H1 (cell line): ENCODE measurements around the gene OR52N5. TPM values are rescaled to one million over a fixed set of nuclear protein-coding genes. Genes with fewer than 3 reads are reported as not detected.
A peak's percentile ranks its signal among the peaks of the same experiment; 100 is the strongest.

Experiments
- CTCF ChIA-PET: fragments of 300-600 bp; sonication (Branson Sonifier 250); formaldehyde crosslinking; loops from one replicate; lab custom pipeline; 2021; ENCODE audit not compliant: partially characterized antibody; lab: Charles Lee
- POLR2A ChIA-PET: fragments of 300-600 bp; sonication (Branson Sonifier 250); formaldehyde crosslinking; loops from one replicate; lab custom pipeline; 2021; ENCODE audit warnings: inconsistent platforms; ENCODE audit not compliant: partially characterized antibody; lab: Charles Lee
- DNase-seq, 2 experiments: peaks; one replicate each; pipeline versions ENCODE4 v3.0.0 to v3.0.0-alpha.2; 2010 to 2022; ENCODE audit warnings: low spot score in 2 of 2, low read depth in 1 of 2, mixed read lengths in 1 of 2
- FAIRE-seq: peaks from 2 replicates; lab custom pipeline; 2011; peaks lifted over from hg19 to GRCh38; lab: Jason Lieb, UNC
- H2AFZ ChIP-seq: 2 replicates; pipeline ENCODE4 v1.8.1; 2012; ENCODE audit warnings: low read length, inconsistent platforms
- H2AK5ac ChIP-seq: 2 replicates; pipeline ENCODE4 v1.6.1; 2013; ENCODE audit warnings: low read depth, low read length
- H2BK120ac ChIP-seq: replicated peaks from 2 replicates; pipeline ENCODE3; 2013; ENCODE audit warnings: low read depth, low read length, inconsistent platforms
- H2BK12ac ChIP-seq: 2 replicates; pipeline ENCODE4 v1.6.1; 2013; ENCODE audit warnings: low read depth, low read length
- H2BK15ac ChIP-seq: 2 replicates; pipeline ENCODE4 v1.6.1; 2013; ENCODE audit warnings: low read length
- H2BK20ac ChIP-seq: 2 replicates; pipeline ENCODE4 v1.6.1; 2013; ENCODE audit warnings: low read length
- H2BK5ac ChIP-seq: 2 replicates; pipeline ENCODE4 v1.6.1; 2013; ENCODE audit warnings: low read depth, low read length
- H3K14ac ChIP-seq: 2 replicates; pipeline ENCODE4 v1.6.1; 2013; ENCODE audit warnings: inconsistent platforms; ENCODE audit not compliant: insufficient read length
- H3K18ac ChIP-seq: 2 replicates; pipeline ENCODE4 v1.6.1; 2013; ENCODE audit warnings: low read length; ENCODE audit errors: extremely low read depth
- H3K23ac ChIP-seq: 2 replicates; pipeline ENCODE4 v1.6.1; 2013; ENCODE audit warnings: inconsistent platforms; ENCODE audit not compliant: insufficient read length
- H3K23me2 ChIP-seq: 2 replicates; pipeline ENCODE4 v1.6.1; 2013; ENCODE audit warnings: low read depth, low read length
- H3K27ac ChIP-seq: 2 replicates; pipeline ENCODE4 v1.6.1; 2011; ENCODE audit warnings: low read depth, low read length, inconsistent platforms
- H3K27me3 ChIP-seq, 4 experiments: replicated peaks in 1 of 4; 1 replicate in 1 of 4; 2 replicates in 3 of 4; pipeline versions ENCODE4 v1.6.1 to v1.8.1; 2011 to 2013; ENCODE audit warnings: low read length in 3 of 4, mild to moderate bottlenecking in 3 of 4, inconsistent platforms in 2 of 4, mixed read lengths in 2 of 4, moderate library complexity in 1 of 4; ENCODE audit not compliant: control insufficient read depth in 3 of 4, insufficient read depth in 3 of 4; ENCODE audit errors: extremely low read depth in 1 of 4
- H3K36me3 ChIP-seq, 4 experiments: 2 replicates each; pipeline versions ENCODE4 v1.6.1 to v1.8.1; 2011 to 2013; ENCODE audit warnings: mild to moderate bottlenecking in 4 of 4, low read length in 3 of 4, moderate library complexity in 2 of 4, control low read depth in 1 of 4, inconsistent platforms in 1 of 4; ENCODE audit not compliant: insufficient read depth in 4 of 4, control insufficient read depth in 2 of 4
- H3K4ac ChIP-seq: replicated peaks from 2 replicates; pipeline ENCODE3; 2013; ENCODE audit warnings: low read length, low read depth, mixed read lengths, inconsistent platforms; ENCODE audit not compliant: insufficient read length
- H3K4me1 ChIP-seq, 4 experiments: replicated peaks in 1 of 4; 1 replicate in 1 of 4; 2 replicates in 3 of 4; pipeline versions ENCODE4 v1.6.1 to v1.8.1; 2011 to 2013; ENCODE audit warnings: low read length in 3 of 4, inconsistent platforms in 2 of 4, mixed read lengths in 1 of 4; ENCODE audit not compliant: insufficient read depth in 4 of 4, control insufficient read depth in 3 of 4
- H3K4me2 ChIP-seq, 2 experiments: 2 replicates each; pipeline versions ENCODE4 v1.6.1 to v1.8.1; 2011 to 2013; ENCODE audit warnings: low read depth in 2 of 2, low read length in 2 of 2, control low read depth in 1 of 2, inconsistent platforms in 1 of 2, mild to moderate bottlenecking in 1 of 2; ENCODE audit not compliant: insufficient read depth in 1 of 2
- H3K4me3 ChIP-seq, 4 experiments: fragments of 200-600, 300-600 bp in 1 of 4; sonication (generic), shearing (Covaris generic), sonication (Bioruptor Twin) in 1 of 4; 2 replicates each; pipeline versions ENCODE4 v1.5.1 to v1.8.1; 2011 to 2016; ENCODE audit warnings: low read length in 4 of 4, low read depth in 3 of 4, control low read depth in 2 of 4, inconsistent platforms in 2 of 4, mild to moderate bottlenecking in 2 of 4, mixed read lengths in 1 of 4, moderate library complexity in 1 of 4; ENCODE audit not compliant: insufficient read depth in 2 of 4; ENCODE audit errors: extremely low read depth in 1 of 4
- H3K56ac ChIP-seq: replicated peaks from 2 replicates; pipeline ENCODE3; 2013; ENCODE audit warnings: low read depth, mild to moderate bottlenecking, mixed read lengths, low read length, inconsistent platforms; ENCODE audit not compliant: insufficient read length
- H3K79me1 ChIP-seq: 2 replicates; pipeline ENCODE4 v1.6.1; 2013; ENCODE audit warnings: low read depth, low read length, control low read depth
- H3K79me2 ChIP-seq, 2 experiments: 2 replicates each; pipeline versions ENCODE4 v1.6.1 to v1.8.1; 2012 to 2013; ENCODE audit warnings: low read length in 2 of 2, mild to moderate bottlenecking in 2 of 2, inconsistent platforms in 1 of 2; ENCODE audit not compliant: insufficient read depth in 2 of 2, control insufficient read depth in 1 of 2
- H3K9ac ChIP-seq, 4 experiments: replicated peaks in 1 of 4; 1 replicate in 1 of 4; 2 replicates in 3 of 4; pipeline versions ENCODE4 v1.6.1 to v1.8.1; 2011 to 2013; ENCODE audit warnings: low read depth in 3 of 4, low read length in 3 of 4, control low read depth in 2 of 4, mild to moderate bottlenecking in 2 of 4, moderate library complexity in 2 of 4, inconsistent platforms in 1 of 4; ENCODE audit errors: extremely low read depth in 1 of 4
- H3K9me3 ChIP-seq, 2 experiments: 2 replicates each; pipeline versions ENCODE4 v1.6.1 to v1.8.1; 2012 to 2013; ENCODE audit warnings: mild to moderate bottlenecking in 2 of 2, moderate library complexity in 2 of 2, control low read depth in 1 of 2, inconsistent platforms in 1 of 2, low read depth in 1 of 2, low read length in 1 of 2, mixed read lengths in 1 of 2; ENCODE audit not compliant: insufficient read depth in 2 of 2
- H4K20me1 ChIP-seq, 2 experiments: replicated peaks in 1 of 2; 2 replicates each; pipeline versions ENCODE3 to v1.8.1; 2011 to 2013; ENCODE audit warnings: inconsistent platforms in 2 of 2, low read length in 2 of 2, mild to moderate bottlenecking in 1 of 2; ENCODE audit not compliant: insufficient read depth in 2 of 2, control insufficient read depth in 1 of 2
- H4K5ac ChIP-seq: 2 replicates; pipeline ENCODE4 v1.6.1; 2013; ENCODE audit warnings: low read length, low read depth, mixed read lengths, inconsistent platforms; ENCODE audit not compliant: insufficient read length
- H4K8ac ChIP-seq: 2 replicates; pipeline ENCODE4 v1.8.0; 2013; ENCODE audit warnings: mild to moderate bottlenecking, moderate library complexity, low read length, inconsistent platforms; ENCODE audit not compliant: insufficient read depth; ENCODE audit errors: extremely low read depth
- H4K91ac ChIP-seq: replicated peaks from 2 replicates; pipeline ENCODE3; 2013; ENCODE audit warnings: low read length, mixed read lengths, inconsistent platforms; ENCODE audit not compliant: insufficient read length
- CHD2 ChIP-seq: IDR thresholded peaks from 2 replicates; pipeline ENCODE4 v1.6.1; 2012; ENCODE audit warnings: low read length, improper control_type of control experiment
- EZH2 ChIP-seq: fragments of 200-600 bp; sonication (generic); IDR thresholded peaks from 2 replicates; pipeline ENCODE4 v1.7.1; 2012; ENCODE audit warnings: low read depth, mild to moderate bottlenecking, moderate library complexity, low read length, inconsistent platforms; ENCODE audit not compliant: severe bottlenecking
- GABPA ChIP-seq: IDR thresholded peaks from 2 replicates; pipeline ENCODE4 v1.6.1; 2011; ENCODE audit warnings: mild to moderate bottlenecking, low read length, moderate library complexity, borderline replicate concordance; ENCODE audit not compliant: insufficient read depth
- HDAC6 ChIP-seq: IDR thresholded peaks from one replicate; pipeline ENCODE4 v1.7.1; 2012; ENCODE audit warnings: low read depth, mild to moderate bottlenecking, inconsistent platforms, low read length, moderate library complexity
- JUND ChIP-seq: IDR thresholded peaks from 2 replicates; pipeline ENCODE4 v1.6.1; 2011; ENCODE audit warnings: mild to moderate bottlenecking, improper control_type of control experiment, low read length
- MAFK ChIP-seq: IDR thresholded peaks from 2 replicates; pipeline ENCODE4 v1.6.1; 2012; ENCODE audit warnings: low read depth, mild to moderate bottlenecking, improper control_type of control experiment, low read length
- POLR2A ChIP-seq, 2 experiments: IDR thresholded peaks; 1 replicate in 1 of 2; 2 replicates in 1 of 2; pipeline ENCODE4 v1.6.1; 2011; ENCODE audit warnings: low read depth in 2 of 2, low read length in 2 of 2, mild to moderate bottlenecking in 2 of 2; ENCODE audit errors: control extremely low read depth in 1 of 2
- SIRT6 ChIP-seq: IDR thresholded peaks from one replicate; pipeline ENCODE4 v1.7.1; 2012; ENCODE audit warnings: low read length, inconsistent platforms
- SP1 ChIP-seq: IDR thresholded peaks from 2 replicates; pipeline ENCODE4 v1.6.1; 2011; ENCODE audit warnings: low read depth, low read length
- TBP ChIP-seq: IDR thresholded peaks from 2 replicates; pipeline ENCODE4 v1.6.1; 2011; ENCODE audit warnings: low read depth, low read length, improper control_type of control experiment
- TEAD4 ChIP-seq: IDR thresholded peaks from 2 replicates; pipeline ENCODE4 v1.6.1; 2012; ENCODE audit warnings: low read depth, low read length, inconsistent platforms, mixed read lengths
- WGBS, 2 experiments: shearing (Covaris generic) in 1 of 2; methylation state at CpG; one replicate each; pipeline versions ENCODE4 v1.1.6 to v1.1.7; 2013 to 2015; ENCODE audit warnings: low lambda C conversion rate in 2 of 2, mixed read lengths in 2 of 2, inconsistent platforms in 1 of 2, low coverage in 1 of 2, missing lambda C conversion rate in 1 of 2; ENCODE audit not compliant: insufficient replicate concordance in 2 of 2, insufficient coverage in 1 of 2, insufficient read length in 1 of 2; ENCODE audit errors: extremely low coverage in 1 of 2, missing lambda C conversion rate in 1 of 2; 5-methylcytosine and 5-hydroxymethylcytosine counted together
- polyA plus RNA-seq, 7 experiments: library from polyadenylated mRNA; depleted of rRNA in 3 of 7; stranded (reverse) in 5 of 7; unstranded in 2 of 7; fragments of >200 nt in 5 of 7; fragments of 200-250 nt in 2 of 7; gene quantifications; 1 replicate in 5 of 7; 2 replicates in 1 of 7; 4 replicates in 1 of 7; pipeline versions ENCODE4 v1.2.1 to v1.2.3, GENCODE V29; 2011 to 2013; ENCODE audit warnings: missing spikeins in 2 of 7, mixed read lengths in 2 of 7
- total RNA-seq: library from RNA; stranded (reverse); fragmentation: NEBNext Ultra II Directional; extraction: Animal tissue kit (Norgen Biotek cat#: 25700); gene quantifications from 2 replicates; pipeline ENCODE4 v1.2.1, GENCODE V29; 2021

OR52N5 gene
- total and polyA plus RNA-seq, 2 of the 8 experiments (the other 6 are each of a cell fraction or from before 2014, with no cell fraction given): 0.12 TPM; not detected in 1

DNA sequence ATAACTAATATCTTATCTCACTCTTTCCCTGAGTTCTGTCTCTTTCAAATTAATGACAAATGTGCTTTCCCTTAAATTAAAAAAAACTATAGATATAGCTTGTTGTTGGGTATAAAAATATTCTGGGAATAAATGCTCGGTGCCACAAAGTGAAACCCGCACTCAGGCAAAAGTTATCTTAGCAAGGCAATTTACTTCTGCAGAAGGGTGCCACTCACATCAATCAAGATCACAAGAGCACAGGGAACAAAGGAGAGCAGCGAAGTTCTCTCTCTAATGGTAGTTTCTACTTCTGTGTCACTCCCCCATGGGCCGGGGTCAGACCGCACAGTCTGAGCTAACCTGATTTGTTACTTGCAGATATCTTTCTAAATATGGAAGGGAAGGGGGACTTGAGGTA lies 20.8 kb upstream of the OR52N5 start:
- Histone ChIP-seq H2BK120ac (no peak overlapping the region), H4K20me1 (no peaks in the 10 kb centered on the region), H2BK20ac (no peak overlapping the region), H2BK12ac (no peak overlapping the region), H3K9me3 (no peaks in the 10 kb centered on the region), H3K18ac (no peak overlapping the region), H3K79me1 (no peaks in the 10 kb centered on the region), H3K4me1 (peaks cover 0 to 3% (median under 1%) of the 10 kb centered on the region in 4 experiments; a peak in 2 of 7 replicates), H2AK5ac (no peak overlapping the region), H3K23me2 (peaks cover 5% of the 10 kb centered on the region; the same call in 1 of the 2 replicates), H3K14ac (no peak overlapping the region), H3K27ac (no peak overlapping the region), H4K5ac (no peak overlapping the region), H2BK5ac (no peak overlapping the region), H3K36me3 (no peaks in the 10 kb centered on the region), H3K23ac (no peak overlapping the region), H2AFZ (peak overlapping the region; percentile 19; the same call in 1 of the 2 replicates), H3K4ac (no peak overlapping the region), H3K27me3 (no peaks in the 10 kb centered on the region), H3K4me2 (no peak overlapping the region), H3K4me3 (no peak overlapping the region), H4K91ac (no peak overlapping the region), H3K79me2 (no peaks in the 10 kb centered on the region), H2BK15ac (no peak overlapping the region), H3K9ac (no peak overlapping the region), H4K8ac (no peak overlapping the region), H3K56ac (no peak overlapping the region)
- TF ChIP-seq CHD2 (no peak), JUND (no peak), TEAD4 (no peak), EZH2 (no peak), TBP (no peak), POLR2A (IDR thresholded peaks at IDR 0.05; ENCODE audit: control extremely low read depth in 1 of 2, low read depth in 2 of 2, low read length in 2 of 2) (no peak), HDAC6 (no peak), SP1 (no peak), MAFK (no peak), GABPA (no peak), SIRT6 (no peak)
- WGBS, 2 experiments: 91% methylated on average over 5 of the region's 5 CpGs; no CpG with 5 or more reads in 1 of the 2 experiments
- CTCF ChIA-PET: interaction anchor here (1.3 to 1.6 kb wide), 2 partner anchors 8 to 120 kb away, joined by 3 to 4 read pairs; partner anchors contain the start of gene TRIM5
- FAIRE-seq (no peak), DNase-seq (no peak)
- POLR2A ChIA-PET: interaction anchor here (1.0 kb wide), 1 partner anchor 204 kb away, joined by 3 read pairs; no protein-coding TSS in a partner anchor
